ENCODE data around the gene CUL4B. TPM values are rescaled to one million over a fixed set of nuclear protein-coding genes. Genes with fewer than 3 reads are reported as not detected.

Gene CUL4B
- total and polyA plus RNA-seq, 2 donors (not counting 3 experiments of a cell fraction or from before 2014, with no cell fraction given), result 22.2 to 90.0 TPM

DNA sequence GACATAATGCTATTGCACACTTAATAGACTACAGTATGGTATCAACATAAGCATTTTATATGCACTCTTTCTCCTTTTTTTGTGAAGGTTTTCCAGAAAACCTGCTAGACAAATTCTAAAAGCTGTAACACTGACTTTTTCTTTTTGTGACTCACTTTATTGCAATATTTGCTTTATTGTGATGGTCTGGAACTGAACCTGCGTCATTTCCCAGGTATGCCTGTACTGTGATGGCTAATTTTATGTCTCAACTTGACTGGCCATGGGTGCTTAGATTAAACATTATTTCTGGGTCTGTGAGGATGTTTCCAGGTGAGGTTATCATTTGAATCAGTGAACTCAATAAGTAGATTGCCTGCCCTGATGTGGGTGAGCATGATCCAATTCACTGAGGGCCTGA lies 56.2 kb downstream of the CUL4B start:
- no TSS peak for BruUV-seq (replicated peaks)
- no peak for DNase-seq (ENCODE audit: low read depth, low spot score)
- no peaks in the 10 kb centered on the region for H3K27me3 ChIP-seq (ENCODE audit: control insufficient read depth in 2 of 2, insufficient read depth in 2 of 2, low read length in 2 of 2)
- no peaks in the 10 kb centered on the region for H3K36me3 ChIP-seq (ENCODE audit: control insufficient read depth in 2 of 2, extremely low read depth in 1 of 2, insufficient read depth in 2 of 2, low read length in 2 of 2)
- TF ChIP-seq POLR2AphosphoS5 (IDR thresholded peaks at IDR 0.05; ENCODE audit: insufficient read depth, low read depth, low read length) (no peak), GATA2 (IDR thresholded peaks at IDR 0.05; ENCODE audit: insufficient read depth, insufficient read length, low read depth, low read length) (no peak), FOS (IDR thresholded peaks at IDR 0.05; ENCODE audit: borderline replicate concordance, insufficient read depth, low read length) (no peak), MYC (IDR thresholded peaks at IDR 0.05; ENCODE audit: low read depth, low read length) (no peak), JUN (IDR thresholded peaks at IDR 0.05; ENCODE audit: borderline replicate concordance, insufficient read depth, insufficient read length, low read depth) (no peak), POLR2A (IDR thresholded peaks at IDR 0.05; ENCODE audit: low read depth, low read length) (no peak), EZH2 (IDR thresholded peaks at IDR 0.05; ENCODE audit: borderline replicate concordance, low read depth, low read length, severe bottlenecking) (no peak)
- TF ChIP-seq, protein P1, sequence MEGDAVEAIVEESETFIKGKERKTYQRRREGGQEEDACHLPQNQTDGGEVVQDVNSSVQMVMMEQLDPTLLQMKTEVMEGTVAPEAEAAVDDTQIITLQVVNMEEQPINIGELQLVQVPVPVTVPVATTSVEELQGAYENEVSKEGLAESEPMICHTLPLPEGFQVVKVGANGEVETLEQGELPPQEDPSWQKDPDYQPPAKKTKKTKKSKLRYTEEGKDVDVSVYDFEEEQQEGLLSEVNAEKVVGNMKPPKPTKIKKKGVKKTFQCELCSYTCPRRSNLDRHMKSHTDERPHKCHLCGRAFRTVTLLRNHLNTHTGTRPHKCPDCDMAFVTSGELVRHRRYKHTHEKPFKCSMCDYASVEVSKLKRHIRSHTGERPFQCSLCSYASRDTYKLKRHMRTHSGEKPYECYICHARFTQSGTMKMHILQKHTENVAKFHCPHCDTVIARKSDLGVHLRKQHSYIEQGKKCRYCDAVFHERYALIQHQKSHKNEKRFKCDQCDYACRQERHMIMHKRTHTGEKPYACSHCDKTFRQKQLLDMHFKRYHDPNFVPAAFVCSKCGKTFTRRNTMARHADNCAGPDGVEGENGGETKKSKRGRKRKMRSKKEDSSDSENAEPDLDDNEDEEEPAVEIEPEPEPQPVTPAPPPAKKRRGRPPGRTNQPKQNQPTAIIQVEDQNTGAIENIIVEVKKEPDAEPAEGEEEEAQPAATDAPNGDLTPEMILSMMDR (IDR thresholded peaks at IDR 0.05; ENCODE audit: extremely low read depth in 1 of 2, insufficient read depth in 1 of 2, low read depth in 1 of 2, low read length in 2 of 2), result no peak
- TF ChIP-seq, protein P2, sequence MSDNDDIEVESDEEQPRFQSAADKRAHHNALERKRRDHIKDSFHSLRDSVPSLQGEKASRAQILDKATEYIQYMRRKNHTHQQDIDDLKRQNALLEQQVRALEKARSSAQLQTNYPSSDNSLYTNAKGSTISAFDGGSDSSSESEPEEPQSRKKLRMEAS (IDR thresholded peaks at IDR 0.05; ENCODE audit: insufficient read depth, insufficient read length), result no peak
- ChIA-PET CTCF (no interaction called here), POLR2A (no interaction called here)
- no peaks in the 10 kb centered on the region for H4K20me1 ChIP-seq (replicated peaks; ENCODE audit: control insufficient read depth, extremely low read depth, insufficient read depth, low read length)
- H3K27ac ChIP-seq (ENCODE audit: insufficient read depth, low read depth, low read length), result no peak overlapping the region
- no peak overlapping the region for H3K9ac ChIP-seq (replicated peaks; ENCODE audit: extremely low read depth, insufficient read depth, low read length)
- H3K4me2 ChIP-seq (ENCODE audit: insufficient read depth, low read length), result no peak overlapping the region
- FAIRE-seq, result no peak
- no peak overlapping the region for H2AFZ ChIP-seq (ENCODE audit: low read depth, low read length)
- intact Hi-C loops (cut with micrococcal nuclease), result no loop called here
- no peaks in the 10 kb centered on the region for H3K9me1 ChIP-seq (replicated peaks; ENCODE audit: control insufficient read depth, extremely low read depth, insufficient read depth, low read length)
- no peaks in the 10 kb centered on the region for H3K9me3 ChIP-seq (replicated peaks; ENCODE audit: control insufficient read depth, insufficient read depth, low read length)
- dilution Hi-C loops (cut with MboI; ENCODE audit: extremely low pct_ligation_motif_present, low sequenced_read_pairs), result no loop called here
- H3K4me3 ChIP-seq (replicated peaks in 1 of 3; ENCODE audit: insufficient read depth in 1 of 3, low read depth in 1 of 3, low read length in 3 of 3), result no peak overlapping the region
- H3K4me1 ChIP-seq (ENCODE audit: control insufficient read depth, extremely low read depth, insufficient read depth, low read length), result no peaks in the 10 kb centered on the region
- H3K79me2 ChIP-seq (ENCODE audit: control insufficient read depth, insufficient read depth, low read length), result no peaks in the 10 kb centered on the region

All from endothelial cell of umbilical vein (primary cell).